ENCODE data around the gene MEGF6. TPM values are rescaled to one million over a fixed set of nuclear protein-coding genes. Genes with fewer than 3 reads are reported as not detected.
A peak's percentile ranks its signal among the peaks of the same experiment; 100 is the strongest.

Gene MEGF6
- total and polyA plus RNA-seq, 2 donors (not counting 1 experiment from before 2014, with no cell fraction given) = 43.2 to 77.3 TPM

DNA sequence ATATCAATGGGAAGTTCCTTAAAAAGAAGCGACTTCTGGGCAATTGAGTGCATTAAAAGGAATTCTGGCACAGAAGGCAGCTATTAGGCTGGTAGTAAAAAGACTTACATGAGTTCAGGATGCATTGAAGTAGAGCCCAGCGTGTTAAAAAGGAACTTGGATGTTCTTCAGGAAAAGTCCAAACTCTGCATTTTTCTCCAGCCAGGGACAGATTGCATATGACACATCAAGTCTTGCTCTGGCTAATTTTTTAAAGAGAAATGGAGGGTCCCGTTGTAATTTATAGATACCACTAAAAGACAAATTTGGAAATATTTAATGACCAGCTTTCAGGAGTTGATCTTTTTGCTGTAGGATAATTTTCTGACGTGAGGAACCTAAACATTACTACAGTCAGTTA, 14.7 kb upstream of the MEGF6 start:
- Histone ChIP-seq H3K4me3 (ENCODE audit: control extremely low read depth in 1 of 5, extremely low read depth in 1 of 5, insufficient read depth in 1 of 5, low read depth in 2 of 5, low read length in 4 of 5) (no peak overlapping the region), H3K9me3 (ENCODE audit: control extremely low read depth in 1 of 3, control insufficient read depth in 2 of 3, insufficient read depth in 1 of 3, low read length in 2 of 3) (no peaks in the 10 kb centered on the region), H3K36me3 (replicated peaks in 1 of 2; ENCODE audit: control extremely low read depth in 1 of 2, control insufficient read depth in 1 of 2, extremely low read depth in 1 of 2, insufficient read depth in 2 of 2, low read length in 1 of 2) (peaks cover 0 to 30% of the 10 kb centered on the region in 2 experiments), H4K20me1 (ENCODE audit: control insufficient read depth, insufficient read depth, low read length, poor library complexity, severe bottlenecking) (peaks cover 5% of the 10 kb centered on the region), H3K27me3 (replicated peaks in 1 of 4; ENCODE audit: control extremely low read depth in 1 of 4, control insufficient read depth in 3 of 4, insufficient read depth in 4 of 4, low read length in 3 of 4) (no peaks in the 10 kb centered on the region), H2AFZ (ENCODE audit: insufficient read depth, low read depth, low read length, poor library complexity, severe bottlenecking) (no peak overlapping the region), H3K27ac (ENCODE audit: low read length in 2 of 2) (no peak overlapping the region), H3K4me2 (replicated peaks; ENCODE audit: low read depth, low read length, poor library complexity, severe bottlenecking) (peak overlapping the region; percentile 94), H3K79me2 (ENCODE audit: control insufficient read depth, insufficient read depth, low read length) (peaks cover 12% of the 10 kb centered on the region), H3K4me1 (ENCODE audit: control insufficient read depth in 2 of 2, insufficient read depth in 2 of 2, low read length in 2 of 2) (peaks cover 18 to 27% of the 10 kb centered on the region in 2 donors), H3K9ac (ENCODE audit: low read length) (no peak overlapping the region)
- Mint-ChIP-seq H3K27ac (peak overlapping the region; percentile 59), H3K4me3 (peak overlapping the region; percentile 78), H3K9me3 (ENCODE audit: insufficient read depth) (no peaks in the 10 kb centered on the region), H3K27me3 (no peaks in the 10 kb centered on the region), H3K4me1 (peaks cover 42% of the 10 kb centered on the region)
- WGBS (ENCODE audit: insufficient coverage) = 100% methylated on average over 1 of the region's 4 CpGs
- no peak for TF ChIP-seq EZH2 (IDR thresholded peaks at IDR 0.05; ENCODE audit: borderline replicate concordance, insufficient read depth, low read depth, low read length, poor library complexity, severe bottlenecking)
- TF ChIP-seq, protein P1, sequence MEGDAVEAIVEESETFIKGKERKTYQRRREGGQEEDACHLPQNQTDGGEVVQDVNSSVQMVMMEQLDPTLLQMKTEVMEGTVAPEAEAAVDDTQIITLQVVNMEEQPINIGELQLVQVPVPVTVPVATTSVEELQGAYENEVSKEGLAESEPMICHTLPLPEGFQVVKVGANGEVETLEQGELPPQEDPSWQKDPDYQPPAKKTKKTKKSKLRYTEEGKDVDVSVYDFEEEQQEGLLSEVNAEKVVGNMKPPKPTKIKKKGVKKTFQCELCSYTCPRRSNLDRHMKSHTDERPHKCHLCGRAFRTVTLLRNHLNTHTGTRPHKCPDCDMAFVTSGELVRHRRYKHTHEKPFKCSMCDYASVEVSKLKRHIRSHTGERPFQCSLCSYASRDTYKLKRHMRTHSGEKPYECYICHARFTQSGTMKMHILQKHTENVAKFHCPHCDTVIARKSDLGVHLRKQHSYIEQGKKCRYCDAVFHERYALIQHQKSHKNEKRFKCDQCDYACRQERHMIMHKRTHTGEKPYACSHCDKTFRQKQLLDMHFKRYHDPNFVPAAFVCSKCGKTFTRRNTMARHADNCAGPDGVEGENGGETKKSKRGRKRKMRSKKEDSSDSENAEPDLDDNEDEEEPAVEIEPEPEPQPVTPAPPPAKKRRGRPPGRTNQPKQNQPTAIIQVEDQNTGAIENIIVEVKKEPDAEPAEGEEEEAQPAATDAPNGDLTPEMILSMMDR (IDR thresholded peaks at IDR 0.05) = no peak
- intact Hi-C loops (cut with micrococcal nuclease) = loop anchor here (10.0 kb wide), 3 partner anchors 229 to 1211 kb away; partner anchors contain the start of genes CEP104, DFFB and PEX10
- DNase-seq (no peak), ATAC-seq (ENCODE audit: low read depth) (no peak)
- ChIA-PET CTCF (interaction anchor here (0.7 kb wide), 3 partner anchors 70 to 108 kb away, joined by 4 read pairs; no protein-coding TSS in a partner anchor), POLR2A (no interaction called here)

- Histone ChIP-seq H2AFZ (ENCODE audit: insufficient read depth, low read depth, low read length, poor library complexity, severe bottlenecking) (peak overlapping the region; percentile 98), H3K9me3 (ENCODE audit: control extremely low read depth in 1 of 3, control insufficient read depth in 2 of 3, insufficient read depth in 1 of 3, low read length in 2 of 3) (no peaks in the 10 kb centered on the region), H4K20me1 (ENCODE audit: control insufficient read depth, insufficient read depth, low read length, poor library complexity, severe bottlenecking) (peaks cover 5% of the 10 kb centered on the region), H3K79me2 (ENCODE audit: control insufficient read depth, insufficient read depth, low read length) (peaks cover 12% of the 10 kb centered on the region), H3K36me3 (replicated peaks in 1 of 2; ENCODE audit: control extremely low read depth in 1 of 2, control insufficient read depth in 1 of 2, extremely low read depth in 1 of 2, insufficient read depth in 2 of 2, low read length in 1 of 2) (peaks cover 0 to 30% of the 10 kb centered on the region in 2 experiments), H3K27me3 (replicated peaks in 1 of 4; ENCODE audit: control extremely low read depth in 1 of 4, control insufficient read depth in 3 of 4, insufficient read depth in 4 of 4, low read length in 3 of 4) (no peaks in the 10 kb centered on the region), H3K4me3 (ENCODE audit: control extremely low read depth in 1 of 5, extremely low read depth in 1 of 5, insufficient read depth in 1 of 5, low read depth in 2 of 5, low read length in 4 of 5) (peak overlapping the region in 4 of 5 experiments; percentile 47 to 90 (median 84)), H3K9ac (ENCODE audit: low read length) (peak overlapping the region; percentile 89), H3K4me1 (ENCODE audit: control insufficient read depth in 2 of 2, insufficient read depth in 2 of 2, low read length in 2 of 2) (peaks cover 18 to 29% of the 10 kb centered on the region in 2 donors), H3K27ac (ENCODE audit: low read length in 2 of 2) (no peak overlapping the region), H3K4me2 (replicated peaks; ENCODE audit: low read depth, low read length, poor library complexity, severe bottlenecking) (peak overlapping the region; percentile 94)
- no peak for ATAC-seq (ENCODE audit: low read depth)
- Mint-ChIP-seq H3K4me3 (peak overlapping the region; percentile 93), H3K27me3 (no peaks in the 10 kb centered on the region), H3K4me1 (peaks cover 46% of the 10 kb centered on the region), H3K9me3 (ENCODE audit: insufficient read depth) (no peaks in the 10 kb centered on the region), H3K27ac (peak overlapping the region; percentile 92)
- TF ChIP-seq, protein P1 (IDR thresholded peaks at IDR 0.05) = no peak
- TF ChIP-seq EZH2 (IDR thresholded peaks at IDR 0.05; ENCODE audit: borderline replicate concordance, insufficient read depth, low read depth, low read length, poor library complexity, severe bottlenecking) = no peak
- CTCF ChIA-PET = interaction anchor here (1.1 kb wide), 1 partner anchor 52 kb away, joined by 3 read pairs; no protein-coding TSS in a partner anchor
- intact Hi-C loops (cut with micrococcal nuclease) = loop anchor here (2.0 to 10.0 kb wide), 5 partner anchors 51 to 1211 kb away; partner anchors contain the start of genes C1orf174, CEP104, DFFB and PEX10
- WGBS (ENCODE audit: insufficient coverage) = 7% methylated on average over 63 of the region's 71 CpGs
- POLR2A ChIA-PET = no interaction called here
- peak; percentile 59 for DNase-seq
These were observed 14.0 kb upstream of the MEGF6 start for GRCh38 chr1:3625151-3625907.
